Trophoblast cell (in vitro differentiated cells and primary cell): ENCODE data around the gene KPNA4.

Experiments used
- DNase-seq, 2 donors: peaks; one replicate each; pipeline ENCODE4 v3.0.0-alpha.2; 2016
- H2AFZ ChIP-seq: 2 replicates; pipeline ENCODE4 v1.6.1; 2013; ENCODE audit warnings: low read length, moderate library complexity, mild to moderate bottlenecking; ENCODE audit not compliant: insufficient read depth, poor library complexity
- H2AK5ac ChIP-seq: 2 replicates; pipeline ENCODE4 v1.6.1; 2013; ENCODE audit warnings: mild to moderate bottlenecking, low read length
- H2BK120ac ChIP-seq: 2 replicates; pipeline ENCODE4 v1.6.1; 2013; ENCODE audit warnings: low read length, mild to moderate bottlenecking, moderate library complexity; ENCODE audit not compliant: insufficient read depth, poor library complexity
- H2BK12ac ChIP-seq: 2 replicates; pipeline ENCODE4 v1.6.1; 2013; ENCODE audit warnings: mild to moderate bottlenecking, low read length, moderate library complexity
- H2BK5ac ChIP-seq: 2 replicates; pipeline ENCODE4 v1.6.1; 2013; ENCODE audit warnings: low read length, low read depth, moderate library complexity, mild to moderate bottlenecking; ENCODE audit not compliant: poor library complexity
- H3K14ac ChIP-seq: 2 replicates; pipeline ENCODE4 v1.6.1; 2013; ENCODE audit warnings: mild to moderate bottlenecking, low read length
- H3K18ac ChIP-seq: 2 replicates; pipeline ENCODE4 v1.6.1; 2013; ENCODE audit warnings: mild to moderate bottlenecking, low read length
- H3K23ac ChIP-seq: 2 replicates; pipeline ENCODE4 v1.6.1; 2013; ENCODE audit warnings: low read length
- H3K27ac ChIP-seq: 2 replicates; pipeline ENCODE4 v1.5.1; 2013; ENCODE audit warnings: low read depth, mild to moderate bottlenecking, inconsistent platforms, low read length, moderate library complexity
- H3K27me3 ChIP-seq: 2 replicates; pipeline ENCODE4 v1.6.1; 2013; ENCODE audit warnings: inconsistent platforms, mild to moderate bottlenecking, low read length, moderate library complexity; ENCODE audit not compliant: insufficient read depth
- H3K36me3 ChIP-seq, 2 experiments: 1 replicate in 1 of 2; 2 replicates in 1 of 2; pipeline ENCODE4 v1.6.1; 2013; ENCODE audit warnings: low read length in 2 of 2, mild to moderate bottlenecking in 2 of 2, moderate library complexity in 1 of 2; ENCODE audit not compliant: insufficient read depth in 2 of 2, control insufficient read depth in 1 of 2
- H3K4ac ChIP-seq: 2 replicates; pipeline ENCODE4 v1.6.1; 2013; ENCODE audit warnings: low read depth, mild to moderate bottlenecking, low read length, moderate library complexity
- H3K4me1 ChIP-seq, 2 experiments: 1 replicate in 1 of 2; 2 replicates in 1 of 2; pipeline ENCODE4 v1.6.1; 2013; ENCODE audit warnings: low read length in 2 of 2, mild to moderate bottlenecking in 2 of 2, moderate library complexity in 1 of 2; ENCODE audit not compliant: insufficient read depth in 2 of 2, control insufficient read depth in 1 of 2
- H3K4me2 ChIP-seq: 2 replicates; pipeline ENCODE4 v1.6.1; 2013; ENCODE audit warnings: inconsistent platforms, mild to moderate bottlenecking, low read length, moderate library complexity
- H3K4me3 ChIP-seq: 2 replicates; pipeline ENCODE4 v1.5.1; 2013; ENCODE audit warnings: mild to moderate bottlenecking, low read depth, low read length, inconsistent platforms
- H3K79me1 ChIP-seq: one replicate; pipeline ENCODE4 v1.6.1; 2013; ENCODE audit warnings: low read length
- H3K79me2 ChIP-seq: 2 replicates; pipeline ENCODE4 v1.6.1; 2013; ENCODE audit warnings: low read length, mild to moderate bottlenecking; ENCODE audit not compliant: control insufficient read depth, insufficient read depth, poor library complexity
- H3K9ac ChIP-seq: 2 replicates; pipeline ENCODE4 v1.6.1; 2013; ENCODE audit warnings: mild to moderate bottlenecking, low read length
- H3K9me3 ChIP-seq: 2 replicates; pipeline ENCODE4 v1.6.1; 2013; ENCODE audit warnings: low read depth, mild to moderate bottlenecking, control low read depth, inconsistent platforms, low read length; ENCODE audit not compliant: insufficient read depth
- H4K12ac ChIP-seq: 2 replicates; pipeline ENCODE4 v1.6.1; 2013; ENCODE audit warnings: low read depth, mild to moderate bottlenecking, low read length, moderate library complexity
- H4K8ac ChIP-seq: 2 replicates; pipeline ENCODE4 v1.6.1; 2013; ENCODE audit warnings: low read depth, mild to moderate bottlenecking, low read length, moderate library complexity
- H4K91ac ChIP-seq: one replicate; pipeline ENCODE4 v1.6.1; 2013; ENCODE audit warnings: low read depth, mild to moderate bottlenecking, low read length, moderate library complexity
- WGBS: extraction: QIAGEN DNeasy Blood & Tissue Kit; methylation state at CpG from one replicate; pipeline ENCODE4 v1.1.7; 2013; ENCODE audit warnings: missing lambda C conversion rate; ENCODE audit not compliant: insufficient read length, insufficient coverage; ENCODE audit errors: extremely low coverage; 5-methylcytosine and 5-hydroxymethylcytosine counted together

Gene KPNA4

DNA sequence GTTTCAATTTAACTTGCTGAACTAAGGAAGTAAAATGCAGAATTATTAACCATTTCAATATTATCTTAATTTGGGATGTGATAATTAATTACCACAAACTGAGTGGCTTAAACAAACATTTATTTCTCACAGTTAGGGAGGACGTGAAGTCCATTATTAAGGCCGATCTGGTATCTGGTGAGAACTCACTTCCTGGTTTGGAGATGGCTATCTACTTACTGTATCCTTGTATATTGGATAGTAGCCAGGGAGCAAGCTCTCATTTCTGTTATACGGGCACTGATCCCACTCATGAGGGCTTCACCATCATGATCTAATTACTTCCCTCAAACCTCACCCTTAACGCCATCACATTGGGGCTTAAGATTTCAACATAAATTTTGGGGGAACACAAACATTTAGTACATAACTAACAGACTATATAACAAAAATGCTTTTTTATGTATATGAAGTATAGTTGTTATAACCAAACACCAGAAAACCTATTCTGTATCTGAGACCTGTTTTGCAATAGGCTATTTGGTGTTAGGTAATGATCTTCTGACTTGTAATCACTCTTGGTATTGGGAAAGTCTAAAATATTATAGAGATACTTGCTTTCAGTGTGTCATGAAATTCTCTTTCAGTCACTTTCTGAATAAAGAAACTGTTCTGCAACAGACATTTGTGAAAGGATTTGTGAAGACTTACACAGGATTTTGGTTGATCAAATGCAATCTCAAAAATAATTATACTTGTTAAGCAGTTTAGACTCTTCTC, 4.7 kb upstream of the KPNA4 start:
- H3K14ac ChIP-seq, result no peak overlapping the region
- H3K79me1 ChIP-seq, result peaks cover 7% of the 10 kb centered on the region
- H3K18ac ChIP-seq, result no peak overlapping the region
- no peak overlapping the region for H3K4me3 ChIP-seq
- H4K91ac ChIP-seq, result no peak overlapping the region
- H3K4ac ChIP-seq, result no peak overlapping the region
- H3K36me3 ChIP-seq, result peaks cover 5% of the 10 kb centered on the region in 2 experiments
- no peak overlapping the region for H3K9ac ChIP-seq
- no peaks in the 10 kb centered on the region for H3K4me1 ChIP-seq
- no peak overlapping the region for H3K23ac ChIP-seq
- peaks cover 3% of the 10 kb centered on the region for H3K79me2 ChIP-seq
- no peak overlapping the region for H4K12ac ChIP-seq
- no peak overlapping the region for H2AK5ac ChIP-seq
- H2BK120ac ChIP-seq, result no peak overlapping the region
- no peak overlapping the region for H3K4me2 ChIP-seq
- H2AFZ ChIP-seq, result no peak overlapping the region
- no peaks in the 10 kb centered on the region for H3K27me3 ChIP-seq
- no peak overlapping the region for H4K8ac ChIP-seq
- no peak overlapping the region for H3K27ac ChIP-seq
- no CpG with 5 or more reads among the region's 4 CpGs for WGBS
- no peak overlapping the region for H2BK5ac ChIP-seq
- DNase-seq, result peak in 1 of 2 donors; percentile 8
- H2BK12ac ChIP-seq, result no peak overlapping the region
- H3K9me3 ChIP-seq, result peaks cover 3% of the 10 kb centered on the region

DNA sequence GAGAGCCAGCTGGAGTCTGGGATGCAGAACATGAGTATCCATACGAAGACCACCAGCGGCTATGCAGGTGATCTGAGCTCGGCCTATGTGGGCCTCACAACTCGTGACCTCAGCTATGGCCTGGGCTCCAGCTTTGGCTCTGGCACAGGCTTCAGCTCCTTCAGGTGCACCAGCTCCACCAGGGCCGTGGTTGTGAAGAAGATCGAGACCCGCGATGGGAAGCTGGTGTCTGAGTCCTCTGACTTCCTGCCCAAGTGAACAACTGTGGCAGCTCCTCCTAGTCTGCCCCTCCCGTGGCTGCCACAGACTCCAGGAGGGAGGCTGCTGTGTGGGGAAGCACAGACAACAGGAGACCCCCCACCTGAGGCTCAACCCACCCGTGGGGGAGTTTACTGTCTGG, 3.6 kb upstream of the KPNA4 start:
- Histone ChIP-seq H2BK120ac (no peak overlapping the region), H3K27ac (no peak overlapping the region), H3K4me1 (no peaks in the 10 kb centered on the region), H3K4me3 (no peak overlapping the region), H3K79me2 (peaks cover 7% of the 10 kb centered on the region), H2BK5ac (no peak overlapping the region), H2AK5ac (no peak overlapping the region), H3K27me3 (no peaks in the 10 kb centered on the region), H2BK12ac (no peak overlapping the region), H3K23ac (no peak overlapping the region), H4K91ac (no peak overlapping the region), H4K12ac (no peak overlapping the region), H3K9me3 (peaks cover 3% of the 10 kb centered on the region), H3K18ac (no peak overlapping the region), H3K36me3 (peaks cover 5% of the 10 kb centered on the region in 2 experiments), H3K14ac (no peak overlapping the region), H3K79me1 (peaks cover 11% of the 10 kb centered on the region), H3K4me2 (no peak overlapping the region), H3K4ac (no peak overlapping the region), H2AFZ (no peak overlapping the region), H3K9ac (no peak overlapping the region), H4K8ac (no peak overlapping the region)
- WGBS, result no CpG with 5 or more reads among the region's 10 CpGs
- DNase-seq, result no peak

DNA sequence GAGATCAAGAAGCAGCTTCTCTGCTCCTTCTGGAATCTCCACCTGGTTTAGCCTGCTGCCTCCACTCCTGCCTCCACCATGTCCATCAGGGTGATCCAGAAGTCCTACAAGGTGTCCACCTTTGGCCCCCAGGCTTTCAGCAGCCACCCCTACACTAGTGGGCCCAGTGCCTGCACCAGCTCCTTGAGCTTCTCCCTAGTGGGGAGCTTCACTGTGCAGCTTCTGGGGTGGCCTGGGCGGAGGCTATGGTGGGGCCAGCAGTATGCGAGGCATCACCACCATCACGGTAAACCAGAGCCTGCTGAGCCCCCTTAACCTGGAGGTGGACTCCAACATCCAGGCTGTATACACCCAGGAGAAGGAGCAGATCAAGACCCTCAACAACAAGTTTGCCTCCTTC, 2.4 kb upstream of the KPNA4 start:
- H3K27me3 ChIP-seq, result no peaks in the 10 kb centered on the region
- no peak overlapping the region for H4K12ac ChIP-seq
- H4K8ac ChIP-seq, result no peak overlapping the region
- H3K4me2 ChIP-seq, result no peak overlapping the region
- H3K18ac ChIP-seq, result no peak overlapping the region
- H2AFZ ChIP-seq, result no peak overlapping the region
- H2BK5ac ChIP-seq, result no peak overlapping the region
- peaks cover 9% of the 10 kb centered on the region for H3K79me2 ChIP-seq
- peaks cover 11% of the 10 kb centered on the region for H3K79me1 ChIP-seq
- WGBS, result no CpG with 5 or more reads among the region's 3 CpGs
- H4K91ac ChIP-seq, result no peak overlapping the region
- H2BK12ac ChIP-seq, result no peak overlapping the region
- no peak overlapping the region for H3K4ac ChIP-seq
- H3K9ac ChIP-seq, result no peak overlapping the region
- H3K4me3 ChIP-seq, result no peak overlapping the region
- DNase-seq, result no peak
- H2AK5ac ChIP-seq, result no peak overlapping the region
- H3K23ac ChIP-seq, result no peak overlapping the region
- H3K27ac ChIP-seq, result no peak overlapping the region
- peaks cover 3% of the 10 kb centered on the region for H3K9me3 ChIP-seq
- H2BK120ac ChIP-seq, result no peak overlapping the region
- no peaks in the 10 kb centered on the region for H3K4me1 ChIP-seq
- no peak overlapping the region for H3K14ac ChIP-seq
- peaks cover 5% of the 10 kb centered on the region in 2 experiments for H3K36me3 ChIP-seq

DNA sequence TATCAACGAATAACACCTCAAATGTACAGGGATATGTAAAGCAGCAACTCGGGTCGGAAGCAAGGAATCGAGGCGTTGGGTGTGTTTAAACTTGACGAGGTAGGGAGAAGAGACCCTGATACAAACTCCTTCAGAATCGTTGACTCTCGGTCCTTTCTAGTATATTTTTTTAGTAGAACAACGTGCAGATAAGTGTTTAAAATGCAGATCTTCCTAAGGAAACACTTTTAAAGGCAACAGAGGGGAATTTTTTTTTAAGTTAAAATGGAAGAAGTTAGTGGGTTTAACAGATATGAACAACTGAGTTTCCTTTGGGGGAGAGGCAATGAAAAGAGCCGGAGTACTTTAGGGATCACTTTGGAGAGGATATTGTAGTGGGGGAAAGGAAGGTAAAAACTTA, 1.1 kb upstream of the KPNA4 start:
- no peak for DNase-seq
- H3K4ac ChIP-seq, result no peak overlapping the region
- H3K36me3 ChIP-seq, result peaks cover 5% of the 10 kb centered on the region in 2 experiments
- peaks cover 11% of the 10 kb centered on the region for H3K79me1 ChIP-seq
- peaks cover 3% of the 10 kb centered on the region for H3K9me3 ChIP-seq
- no CpG with 5 or more reads among the region's 10 CpGs for WGBS
- no peak overlapping the region for H2AFZ ChIP-seq
- H3K27ac ChIP-seq, result peak overlapping the region; percentile 97
- no peak overlapping the region for H2BK12ac ChIP-seq
- no peak overlapping the region for H4K91ac ChIP-seq
- H3K14ac ChIP-seq, result no peak overlapping the region
- H2BK5ac ChIP-seq, result no peak overlapping the region
- no peak overlapping the region for H4K8ac ChIP-seq
- no peak overlapping the region for H3K4me3 ChIP-seq
- H3K9ac ChIP-seq, result no peak overlapping the region
- peaks cover 9% of the 10 kb centered on the region for H3K79me2 ChIP-seq
- H3K4me2 ChIP-seq, result peak overlapping the region; percentile 93
- no peak overlapping the region for H4K12ac ChIP-seq
- H3K27me3 ChIP-seq, result no peaks in the 10 kb centered on the region
- H3K18ac ChIP-seq, result no peak overlapping the region
- no peak overlapping the region for H2AK5ac ChIP-seq
- H3K4me1 ChIP-seq, result no peaks in the 10 kb centered on the region
- H3K23ac ChIP-seq, result no peak overlapping the region
- no peak overlapping the region for H2BK120ac ChIP-seq
